A549 (cell line): ENCODE data around the gene SVIL. TPM values are rescaled to one million over a fixed set of nuclear protein-coding genes. Genes with fewer than 3 reads are reported as not detected.

Source experiments
- ATAC-seq, 2 experiments: fragments of 200-7000 bp in 1 of 2; fragments of >200 bp in 1 of 2; cut with Nextera tagmentation in 1 of 2; cut with Tn5 transposase in 1 of 2; 3 replicates each; pipeline versions ENCODE4 v1.8.0 to v1.9.1; 2018 to 2020; ENCODE audit warnings: mild to moderate bottlenecking in 1 of 2, moderate library complexity in 1 of 2
- CTCF ChIA-PET: fragments of 300-600 bp; sonication (Branson Sonifier 250); formaldehyde crosslinking; extraction: SDS; loops from one replicate; lab custom pipeline; 2021; ENCODE audit warnings: antibody characterized with exemption, inconsistent platforms; lab: Yijun Ruan, JAX
- POLR2A ChIA-PET: fragments of 350-600 bp; formaldehyde crosslinking; extraction: SDS; loops from one replicate; lab custom pipeline; 2021; ENCODE audit warnings: antibody characterized with exemption, inconsistent platforms; lab: Yijun Ruan, JAX
- DNase-seq, 2 experiments: peaks; one replicate each; pipeline versions ENCODE4 v3.0.0 to v3.0.0-alpha.2; 2011 to 2016; ENCODE audit warnings: low read depth in 1 of 2, low spot score in 1 of 2
- FAIRE-seq: peaks from 2 replicates; lab custom pipeline; 2011; peaks lifted over from hg19 to GRCh38; lab: Jason Lieb, UNC
- H3K27ac ChIP-seq, 2 experiments: fragments of >200 bp; sonication (Bioruptor Twin); formaldehyde crosslinking; 3 replicates each; pipeline ENCODE4 v1.5.1; 2016 to 2017
- H3K4me1 ChIP-seq: fragments of >200 bp; sonication (Bioruptor Twin); formaldehyde crosslinking; 3 replicates; pipeline ENCODE4 v1.6.1; 2016
- H3K4me2 ChIP-seq: fragments of >200 bp; sonication (Bioruptor Twin); formaldehyde crosslinking; 3 replicates; pipeline ENCODE4 v1.6.1; 2016
- H3K4me3 ChIP-seq: fragments of >200 bp; sonication (Bioruptor Twin); formaldehyde crosslinking; 3 replicates; pipeline ENCODE4 v1.5.1; 2016
- H3K9me3 ChIP-seq: fragments of >200 bp; sonication (Bioruptor Twin); formaldehyde crosslinking; 3 replicates; pipeline ENCODE4 v1.6.1; 2016
- BCL3 ChIP-seq: fragments of >200 bp; sonication (Bioruptor Twin); formaldehyde crosslinking; IDR thresholded peaks from 3 replicates; pipeline ENCODE4 v1.6.1; 2016
- CBX2 ChIP-seq: fragments of 200-600 bp; sonication (generic); IDR thresholded peaks from 2 replicates; pipeline ENCODE4 v1.6.1; 2016; ENCODE audit warnings: low read depth, mild to moderate bottlenecking, borderline replicate concordance
- E2F6 ChIP-seq: IDR thresholded peaks from 2 replicates; pipeline ENCODE4 v1.6.1; 2012; ENCODE audit warnings: low read depth, borderline replicate concordance
- EHF ChIP-seq: fragments of 250-450 bp; sonication (Bioruptor Pico); IDR thresholded peaks from 2 replicates; pipeline ENCODE4 v1.5.0; 2020; ENCODE audit warnings: mild to moderate bottlenecking
- ELK1 ChIP-seq: fragments of 150-350 bp; IDR thresholded peaks from 2 replicates; pipeline ENCODE4 v1.6.1; 2014; ENCODE audit warnings: low read depth, mild to moderate bottlenecking, low read length
- FOSB ChIP-seq: fragments of 250-450 bp; sonication (Bioruptor Pico); IDR thresholded peaks from 2 replicates; pipeline ENCODE4 v1.5.0; 2020; ENCODE audit warnings: mild to moderate bottlenecking, moderate library complexity
- FOSL2 ChIP-seq, 2 experiments: fragments of 450-650 bp in 1 of 2; fragments of >200 bp in 1 of 2; sonication (Bioruptor Twin) in 1 of 2; formaldehyde crosslinking; IDR thresholded peaks; 2 replicates each; pipeline versions ENCODE4 v1.5.0 to v1.6.1; 2016 to 2020; ENCODE audit warnings: mild to moderate bottlenecking in 1 of 2, moderate library complexity in 1 of 2
- FOXS1 ChIP-seq: fragments of 250-450 bp; sonication (Bioruptor Pico); IDR thresholded peaks from 2 replicates; pipeline ENCODE4 v1.5.0; 2020; ENCODE audit warnings: mild to moderate bottlenecking, moderate library complexity
- GATA3 ChIP-seq: IDR thresholded peaks from 2 replicates; pipeline ENCODE4 v1.6.1; 2012; ENCODE audit warnings: borderline replicate concordance
- HES2 ChIP-seq: fragments of >200 bp; sonication (Bioruptor Twin); formaldehyde crosslinking; IDR thresholded peaks from 2 replicates; pipeline ENCODE4 v1.6.1; 2016
- HOXB13 ChIP-seq: fragments of 250-450 bp; sonication (Bioruptor Pico); IDR thresholded peaks from 2 replicates; pipeline ENCODE4 v1.5.0; 2020; ENCODE audit warnings: low read depth, mild to moderate bottlenecking, moderate library complexity
- JUNB ChIP-seq: fragments of >200 bp; sonication (Bioruptor Twin); formaldehyde crosslinking; IDR thresholded peaks from 2 replicates; pipeline ENCODE4 v1.6.1; 2016
- KDM5A ChIP-seq: fragments of 200-600 bp; sonication (generic); IDR thresholded peaks from 2 replicates; pipeline ENCODE4 v1.6.1; 2016; ENCODE audit warnings: antibody characterized with exemption, mild to moderate bottlenecking
- MAFK ChIP-seq: fragments of 450-650 bp; IDR thresholded peaks from 2 replicates; pipeline ENCODE4 v1.6.1; 2014; ENCODE audit not compliant: partially characterized antibody
- MAZ ChIP-seq: fragments of 150-350 bp; IDR thresholded peaks from 2 replicates; pipeline ENCODE4 v1.6.1; 2014; ENCODE audit warnings: antibody characterized with exemption, low read depth, low read length, borderline replicate concordance
- NFE2L2 ChIP-seq: fragments of 150-350 bp; conservative IDR thresholded peaks from 2 replicates; pipeline ENCODE4 v1.6.1; 2014; ENCODE audit warnings: low read length
- POLR2AphosphoS2 ChIP-seq: conservative IDR thresholded peaks from 2 replicates; pipeline ENCODE4 v1.6.1; 2012; ENCODE audit warnings: low read length, improper control_type of control experiment, inconsistent platforms
- RAD21 ChIP-seq, 2 experiments: fragments of >200 bp in 1 of 2; sonication (Bioruptor Twin) in 1 of 2; formaldehyde crosslinking in 1 of 2; IDR thresholded peaks in 1 of 2; conservative IDR thresholded peaks in 1 of 2; 2 replicates in 1 of 2; 3 replicates in 1 of 2; pipeline ENCODE4 v1.6.1; 2012 to 2018; ENCODE audit warnings: inconsistent platforms in 1 of 2
- RARB ChIP-seq: fragments of 250-450 bp; sonication (Bioruptor Pico); IDR thresholded peaks from 2 replicates; pipeline ENCODE4 v1.8.0; 2021; ENCODE audit warnings: mild to moderate bottlenecking, moderate library complexity
- RCOR1 ChIP-seq: fragments of 150-350 bp; IDR thresholded peaks from 2 replicates; pipeline ENCODE4 v1.6.1; 2014; ENCODE audit warnings: antibody characterized with exemption, low read length, low read depth
- REST ChIP-seq: fragments of 200-600 bp; sonication (generic); IDR thresholded peaks from 2 replicates; pipeline ENCODE4 v1.6.1; 2016; ENCODE audit warnings: antibody characterized with exemption, mild to moderate bottlenecking, moderate library complexity
- SMC3 ChIP-seq: fragments of >200 bp; sonication (Bioruptor Twin); formaldehyde crosslinking; IDR thresholded peaks from 3 replicates; pipeline ENCODE4 v1.6.1; 2018; ENCODE audit warnings: inconsistent platforms
- TP53 ChIP-seq: fragments of 250-450 bp; sonication (Bioruptor Pico); IDR thresholded peaks from 2 replicates; pipeline ENCODE4 v1.5.0; 2021; ENCODE audit warnings: mild to moderate bottlenecking, moderate library complexity
- ZSCAN20 ChIP-seq: fragments of 250-450 bp; sonication (Bioruptor Pico); IDR thresholded peaks from 2 replicates; pipeline ENCODE4 v1.8.0; 2022; ENCODE audit warnings: mild to moderate bottlenecking, moderate library complexity
- WGBS: methylation state at CpG from one replicate; pipeline ENCODE4 v1.1.6; 2017; ENCODE audit errors: missing lambda C conversion rate; 5-methylcytosine and 5-hydroxymethylcytosine counted together
- polyA plus RNA-seq, 4 experiments: library from polyadenylated mRNA; depleted of rRNA in 3 of 4; stranded (reverse); fragments of >200 nt; fragmentation: RNase III in 1 of 4; extraction: RNeasy Plus Mini Kit Qiagen cat#74134 plus additional on column Dnase treatment in 1 of 4; gene quantifications; 2 replicates in 3 of 4; 3 replicates in 1 of 4; pipeline ENCODE4 v1.2.3, GENCODE V29; 2011 to 2017

Gene SVIL
- polyA plus RNA-seq, 2 of the 4 experiments (the other 2 are of a cell fraction): 12.0 to 20.4 TPM

GRCh38 chr10:29525762-29526161 lies 109.0 kb downstream of the SVIL start:
- no peak overlapping the region for H3K4me3 ChIP-seq
- no peaks in the 10 kb centered on the region for H3K9me3 ChIP-seq
- TF ChIP-seq E2F6 (no peak), RARB (CRISPR knock-in tag) (no peak), ZSCAN20 (no peak), MAFK (no peak), KDM5A (no peak), RCOR1 (no peak), FOXS1 (CRISPR knock-in tag) (no peak), NFE2L2 (no peak)
- no peak for ATAC-seq
- DNase-seq: no peak
- no peak overlapping the region for H3K27ac ChIP-seq
- FAIRE-seq: no peak
- 93% methylated on average over 7 of the region's 7 CpGs for WGBS
- no peak overlapping the region for H3K4me2 ChIP-seq
- POLR2A ChIA-PET: no interaction called here
- no peaks in the 10 kb centered on the region for H3K4me1 ChIP-seq
- CTCF ChIA-PET: interaction anchor here (0.7 to 4.6 kb wide), 5 partner anchors 8 to 78 kb away, joined by 3 to 29 read pairs (median 9); no protein-coding TSS in a partner anchor

- ChIA-PET CTCF (interaction anchor here (1.1 to 4.6 kb wide), 4 partner anchors 10 to 76 kb away, joined by 3 to 29 read pairs (median 16); no protein-coding TSS in a partner anchor), POLR2A (no interaction called here)
- no peak overlapping the region for H3K4me2 ChIP-seq
- WGBS: 86% methylated on average over 9 of the region's 9 CpGs
- no peak for ATAC-seq
- no peak for FAIRE-seq
- DNase-seq: no peak
- H3K27ac ChIP-seq: no peak overlapping the region
- TF ChIP-seq TP53 (no peak), POLR2AphosphoS2 (no peak), SMC3 (no peak), HOXB13 (CRISPR knock-in tag) (no peak), RAD21 (conservative IDR thresholded peaks at IDR 0.05 in 1 of 2, IDR thresholded peaks at IDR 0.05 in 1 of 2) (no peak), MAFK (no peak), FOSL2 (IDR thresholded peaks at IDR 0.05) (no peak), FOSL2 (CRISPR knock-in tag; IDR thresholded peaks at IDR 0.05) (no peak), HES2 (no peak), JUNB (no peak), MAZ (no peak), EHF (CRISPR knock-in tag) (no peak), GATA3 (no peak), REST (no peak), CBX2 (no peak), BCL3 (no peak), ELK1 (no peak), FOSB (CRISPR knock-in tag) (no peak)
- H3K4me1 ChIP-seq: no peaks in the 10 kb centered on the region
- H3K9me3 ChIP-seq: no peaks in the 10 kb centered on the region
- no peak overlapping the region for H3K4me3 ChIP-seq
Measured at GRCh38 chr10:29524720-29525119, 110.1 kb downstream of the SVIL start.
